DOHH2 (cell line): ENCODE results near the gene ATP13A2.

ENCODE experiments used
- CTCF ChIP-seq: fragments of 200-600 bp; sonication (generic); IDR thresholded peaks from one replicate; pipeline ENCODE4 v1.5.1; 2014; ENCODE audit warnings: antibody characterized with exemption, mild to moderate bottlenecking, low read depth, low read length; ENCODE audit not compliant: poor library complexity, severe bottlenecking
- EZH2phosphoT487 ChIP-seq: fragments of 200-600 bp; sonication (generic); IDR thresholded peaks from 2 replicates; pipeline ENCODE4 v1.6.1; 2017; ENCODE audit warnings: borderline replicate concordance, mild to moderate bottlenecking, antibody characterized with exemption, low read length, moderate library complexity, mixed read lengths

DNA sequence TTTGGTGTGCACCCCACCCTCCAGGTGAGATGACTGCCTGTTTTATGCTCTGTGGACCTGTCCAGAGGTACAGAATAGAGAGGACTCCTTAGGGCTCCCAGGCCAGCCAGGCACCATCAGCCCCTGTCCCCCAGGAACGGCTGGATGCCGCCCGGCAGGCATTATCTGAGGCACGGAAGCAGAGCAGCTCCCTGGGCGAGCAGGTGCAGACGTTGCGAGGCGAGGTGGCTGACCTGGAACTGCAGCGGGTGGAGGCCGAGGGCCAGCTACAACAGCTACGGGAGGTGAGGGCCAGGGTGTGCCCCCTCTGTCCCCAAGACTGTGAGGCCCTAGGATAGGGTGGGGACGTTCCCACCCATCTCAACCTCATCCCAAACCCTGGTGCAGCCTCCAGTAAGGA, 42.1 kb downstream of the ATP13A2 start:
- TF ChIP-seq CTCF (no peak), EZH2phosphoT487 (no peak)
